Right cardiac atrium (tissue), 5 donors: Measurements from ENCODE around the gene NEK7. TPM values are rescaled to one million over a fixed set of nuclear protein-coding genes. Genes with fewer than 3 reads are reported as not detected.
"Not testable (repeated sequence)": the region's sequence is repeated elsewhere in the genome, so short reads cannot be mapped to it uniquely, and the experiment has no call there.

Experiments used
- ATAC-seq, 2 donors: fragments of 200-7000 bp; cut with Tn5 transposase; one replicate each; pipeline versions ENCODE4 v1.8.0 to v1.9.1; 2020; ENCODE audit warnings: moderate library complexity in 2 of 2, mild to moderate bottlenecking in 1 of 2
- DNase-seq, 3 donors: peaks; one replicate each; pipeline ENCODE4 v3.0.0-alpha.2; 2020
- H3K27ac ChIP-seq: one replicate; pipeline ENCODE4 v1.5.1; 2013; ENCODE audit warnings: mild to moderate bottlenecking, low read length, control low read depth, moderate library complexity
- H3K27me3 ChIP-seq: one replicate; pipeline ENCODE4 v1.6.1; 2013; ENCODE audit not compliant: control insufficient read depth, insufficient read depth
- H3K4me1 ChIP-seq: one replicate; pipeline ENCODE4 v1.6.1; 2013; ENCODE audit warnings: low read length; ENCODE audit not compliant: control insufficient read depth, insufficient read depth
- H3K4me3 ChIP-seq: one replicate; pipeline ENCODE4 v1.5.1; 2013; ENCODE audit warnings: low read length, control low read depth
- H3K9me3 ChIP-seq: one replicate; pipeline ENCODE4 v1.6.1; 2013; ENCODE audit warnings: low read length; ENCODE audit not compliant: control insufficient read depth
- WGBS: extraction: QIAGEN DNeasy Blood & Tissue Kit; methylation state at CpG from one replicate; pipeline ENCODE4 v1.1.7; 2013; 5-methylcytosine and 5-hydroxymethylcytosine counted together
- intact Hi-C, 4 donors: fragments of 100-400 bp; cut with DNase I; formaldehyde crosslinking; loops; one replicate each; pipeline versions ENCODE4 v1.11.0 to v1.14.0; 2022 to 2023
- polyA plus RNA-seq: library from polyadenylated mRNA; stranded (reverse); fragments of 200-250 nt; gene quantifications from one replicate; pipeline ENCODE4 v1.2.3, GENCODE V29; 2013
- total RNA-seq, 4 donors: library from RNA; stranded (reverse); fragmentation: NEBNext Ultra II Directional; extraction: Animal tissue kit (Norgen Biotek cat#: 25700); gene quantifications; one replicate each; pipeline ENCODE4 v1.2.1, GENCODE V29; 2021
- donor health status: healthy with polysubstance abuse.
- donor health status: DM: no; HTN: yes; CAD: no.
- donor health status: DM: no; HTN: no; CAD: no.
- donor health status: DM: no; HTN: yes; CAD: no; lungs with severe emphysema.
- donor health status: DM: yes; HTN: yes; CAD: no.

The NEK7 gene
- total and polyA plus RNA-seq, 5 donors, result 57.6 to 276 (median 173) TPM

DNA sequence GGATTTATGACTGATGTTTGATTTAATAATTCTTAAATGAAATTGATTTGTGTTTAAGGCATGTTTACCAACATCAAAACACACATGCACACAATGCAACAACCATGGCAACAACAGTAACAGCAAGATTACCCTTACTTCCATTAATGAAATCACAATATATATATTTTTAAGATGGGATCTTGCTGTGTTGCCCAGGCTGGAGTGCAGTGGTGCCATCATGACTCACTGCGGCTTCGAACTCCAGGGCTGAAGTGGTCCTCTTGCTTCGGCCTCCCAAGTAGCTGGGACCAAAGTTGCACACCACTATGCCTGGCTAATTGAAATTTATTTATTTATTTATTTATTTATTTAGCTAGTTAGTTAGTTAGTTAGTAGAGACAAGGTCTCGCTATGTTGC lies 27.7 kb downstream of the NEK7 start:
- Histone ChIP-seq H3K27ac (no peak overlapping the region), H3K27me3 (no peaks in the 10 kb centered on the region), H3K4me1 (peaks cover 23% of the 10 kb centered on the region), H3K9me3 (no peaks in the 10 kb centered on the region), H3K4me3 (no peak overlapping the region)
- no peak for DNase-seq
- 93% methylated on average over 4 of the region's 4 CpGs for WGBS
- intact Hi-C loops, result no loop called here
- ATAC-seq, result no peak

DNA sequence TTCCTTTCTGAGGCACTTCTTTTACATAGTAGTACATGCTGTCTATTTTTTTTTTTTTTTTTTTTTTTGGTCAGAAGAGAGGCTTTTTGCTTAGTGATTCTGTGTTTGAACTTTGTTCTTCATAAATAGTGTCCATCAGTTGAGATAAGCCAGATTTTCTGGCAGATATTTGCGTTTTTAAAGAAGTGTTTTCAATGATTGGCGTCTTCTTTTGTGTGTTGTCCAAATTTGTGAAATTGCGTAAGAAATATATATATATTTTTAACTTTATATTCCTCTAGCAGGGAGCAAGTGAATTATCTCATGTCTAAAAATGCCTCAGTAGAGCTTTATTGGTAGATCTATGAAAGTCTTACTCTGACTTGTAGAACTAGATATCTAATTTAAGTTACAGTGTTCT lies 28.3 kb downstream of the NEK7 start:
- no peak overlapping the region for H3K4me3 ChIP-seq
- no peaks in the 10 kb centered on the region for H3K27me3 ChIP-seq
- peaks cover 21% of the 10 kb centered on the region for H3K4me1 ChIP-seq
- DNase-seq (no peak), ATAC-seq (no peak)
- H3K9me3 ChIP-seq, result no peaks in the 10 kb centered on the region
- WGBS, result 61% methylated on average over 3 of the region's 3 CpGs
- intact Hi-C loops, result no loop called here
- no peak overlapping the region for H3K27ac ChIP-seq

DNA sequence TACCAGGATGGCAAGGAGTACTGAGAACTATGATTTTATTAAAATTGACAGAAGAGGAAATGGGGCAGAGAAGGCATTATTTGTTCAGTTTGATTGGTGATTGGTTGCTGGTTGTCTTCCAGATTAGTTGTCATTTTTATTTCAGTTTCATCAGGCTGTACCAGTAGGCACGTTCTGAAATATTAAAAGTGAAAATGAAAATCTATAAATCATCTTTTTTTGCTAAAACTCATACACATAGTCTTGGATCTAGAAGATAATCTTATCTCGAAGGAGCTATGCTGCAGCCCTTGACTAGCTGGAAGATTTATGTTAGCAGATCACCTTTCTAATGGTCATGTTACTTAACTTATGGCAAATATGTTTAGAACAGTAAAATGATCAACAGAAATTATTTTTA lies 29.0 kb downstream of the NEK7 start:
- H3K4me3 ChIP-seq, result no peak overlapping the region
- H3K9me3 ChIP-seq, result no peaks in the 10 kb centered on the region
- no peak overlapping the region for H3K27ac ChIP-seq
- ATAC-seq (no peak), DNase-seq (no peak)
- WGBS, result 53% methylated on average over 2 of the region's 2 CpGs
- intact Hi-C loops, result no loop called here
- H3K4me1 ChIP-seq, result peaks cover 19% of the 10 kb centered on the region
- no peaks in the 10 kb centered on the region for H3K27me3 ChIP-seq

DNA sequence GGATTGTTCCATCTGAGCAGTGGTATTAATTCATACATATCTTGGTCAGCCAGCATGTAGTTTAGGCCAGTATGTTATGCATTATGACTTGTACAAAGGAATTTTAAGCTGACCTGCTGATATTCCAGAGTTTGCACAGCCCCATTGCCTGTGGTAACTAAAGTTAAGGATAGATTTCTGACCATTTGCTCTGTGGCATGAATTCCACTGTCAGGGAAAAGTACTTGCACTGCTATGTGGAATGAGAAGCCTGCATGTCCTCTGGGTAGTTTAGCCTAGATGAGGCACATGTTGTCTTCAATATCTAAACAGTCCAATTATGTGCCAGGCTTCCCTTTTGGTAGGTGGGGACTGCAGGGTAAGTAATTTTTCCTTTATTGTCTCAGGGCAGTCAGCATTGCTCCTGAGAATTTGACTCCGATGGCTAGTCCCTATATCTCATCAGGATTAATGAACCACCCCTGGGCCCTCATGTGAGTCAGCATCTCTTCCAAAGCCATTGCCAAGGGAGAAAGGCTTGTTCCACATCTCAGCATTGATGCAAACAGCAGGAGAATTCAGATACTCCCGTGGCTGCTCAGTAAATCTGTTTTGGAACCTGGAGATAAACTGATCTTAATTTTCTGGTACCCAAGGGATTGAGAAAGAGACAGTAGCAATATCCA lies 30.2 kb downstream of the NEK7 start:
- Histone ChIP-seq H3K4me1 (peaks cover 19% of the 10 kb centered on the region), H3K27ac (no peak overlapping the region), H3K4me3 (no peak overlapping the region), H3K27me3 (no peaks in the 10 kb centered on the region), H3K9me3 (no peaks in the 10 kb centered on the region)
- peak in 1 of 2 donors; percentile 31 for ATAC-seq
- WGBS, result 88% methylated on average over 2 of the region's 2 CpGs
- no peak for DNase-seq
- intact Hi-C loops, result no loop called here

DNA sequence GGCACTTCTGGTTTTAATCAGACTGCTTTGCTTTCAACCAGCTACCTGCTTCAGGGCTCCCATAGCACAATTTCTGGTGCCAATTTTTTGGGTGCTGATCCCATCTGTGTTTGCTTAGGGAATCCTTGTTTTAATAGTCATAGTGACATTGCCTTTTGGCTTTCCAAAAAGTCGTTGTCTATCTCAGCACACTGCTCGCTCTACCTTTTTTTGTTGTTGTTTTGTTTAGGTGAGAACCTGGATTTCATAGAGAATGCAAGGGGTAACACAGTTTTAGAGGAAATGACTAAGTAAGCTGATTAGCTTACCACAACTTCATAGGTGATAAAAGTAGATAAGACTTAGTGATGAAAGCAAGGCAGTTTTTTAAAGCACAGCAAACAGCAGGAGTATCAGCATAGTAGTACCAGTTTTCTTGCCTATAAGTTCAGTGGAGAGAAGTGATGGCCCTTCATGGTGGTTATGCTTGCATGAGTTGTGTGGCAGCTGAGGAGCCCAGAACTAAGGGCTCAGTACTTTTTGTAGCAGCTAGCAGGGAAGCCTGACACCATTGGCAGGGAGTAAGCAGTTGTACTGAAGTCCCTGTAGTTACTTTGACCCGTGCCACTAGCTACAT lies 31.3 kb downstream of the NEK7 start:
- Histone ChIP-seq H3K4me3 (no peak overlapping the region), H3K27ac (no peak overlapping the region), H3K4me1 (peaks cover 18% of the 10 kb centered on the region), H3K9me3 (no peaks in the 10 kb centered on the region), H3K27me3 (no peaks in the 10 kb centered on the region)
- WGBS, result 67% methylated on average over 3 of the region's 3 CpGs
- ATAC-seq (peak; percentile 11 to 24), DNase-seq (no peak)
- intact Hi-C loops, result no loop called here

DNA sequence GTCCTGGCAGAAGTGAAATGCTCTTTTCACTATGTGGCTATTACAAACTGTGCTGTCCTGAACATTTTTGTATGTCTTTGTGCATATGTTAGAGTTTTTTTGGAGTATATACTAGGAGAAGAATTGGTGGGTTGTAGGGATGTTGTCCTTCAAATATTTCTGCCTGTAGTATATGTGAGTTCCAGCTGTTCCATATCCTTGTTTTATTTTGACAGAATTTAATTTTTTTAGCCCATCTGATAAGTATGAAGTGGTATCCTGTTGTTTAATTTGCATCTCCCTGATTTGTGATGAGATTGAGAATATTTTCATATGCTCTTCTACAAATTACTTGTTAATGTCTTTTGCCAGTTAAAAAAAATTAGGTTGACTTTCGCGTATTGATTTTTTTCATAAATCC lies 34.3 kb downstream of the NEK7 start:
- Histone ChIP-seq H3K4me1 (peaks cover 18% of the 10 kb centered on the region), H3K27me3 (no peaks in the 10 kb centered on the region), H3K27ac (no peak overlapping the region), H3K9me3 (no peaks in the 10 kb centered on the region), H3K4me3 (no peak overlapping the region)
- 94% methylated on average over 2 of the region's 2 CpGs for WGBS
- ATAC-seq (no peak), DNase-seq (no peak)
- intact Hi-C loops, result no loop called here

DNA sequence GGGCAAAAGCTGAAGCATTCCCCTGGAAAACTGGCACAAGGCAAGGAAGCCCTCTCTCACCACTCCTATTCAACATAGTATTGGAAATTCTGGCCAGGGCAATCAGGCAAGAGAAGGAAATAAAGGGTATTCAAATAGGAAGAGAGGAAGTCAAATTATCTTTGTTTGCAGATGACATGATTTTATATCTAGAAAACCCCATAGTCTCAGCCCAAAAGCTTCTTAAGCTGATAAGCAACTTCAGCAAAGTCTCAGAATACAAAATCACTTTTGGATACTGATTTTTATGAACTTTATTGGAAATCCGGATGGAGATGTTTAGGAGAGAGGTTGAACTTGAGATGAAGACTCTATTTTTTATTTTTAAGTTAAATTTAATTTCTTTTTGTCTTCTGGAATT lies 37.1 kb downstream of the NEK7 start:
- H3K27ac ChIP-seq, DNase-seq, H3K4me1 ChIP-seq, H3K9me3 ChIP-seq, intact Hi-C loops, ATAC-seq, H3K4me3 ChIP-seq, H3K27me3 ChIP-seq: not testable (repeated sequence)
- WGBS, result 95% methylated on average over 1 of the region's 1 CpG

DNA sequence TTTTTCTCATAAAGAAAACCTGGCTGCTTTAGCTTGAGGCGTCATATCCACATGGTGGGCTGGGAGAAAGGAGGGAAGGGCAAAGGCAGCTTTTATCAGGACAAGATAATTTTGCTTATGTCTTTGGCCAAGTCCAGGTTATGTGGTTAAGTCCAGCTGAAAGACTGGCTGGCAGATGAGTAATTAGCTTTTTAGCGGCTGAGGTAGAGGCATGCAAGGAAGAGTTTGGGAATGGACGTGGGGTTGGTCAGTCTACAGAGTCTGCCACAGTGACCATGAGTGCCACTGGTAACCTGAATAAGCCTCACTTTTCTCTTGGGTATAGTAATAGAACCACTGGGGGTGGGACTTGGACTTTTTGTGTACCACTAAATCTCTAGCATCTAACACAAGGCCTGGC lies 39.8 kb downstream of the NEK7 start:
- 76% methylated on average over 3 of the region's 3 CpGs for WGBS
- ATAC-seq (no peak), DNase-seq (no peak)
- H3K9me3 ChIP-seq, result no peaks in the 10 kb centered on the region
- no peaks in the 10 kb centered on the region for H3K27me3 ChIP-seq
- intact Hi-C loops, result no loop called here
- no peak overlapping the region for H3K27ac ChIP-seq
- peaks cover 5% of the 10 kb centered on the region for H3K4me1 ChIP-seq
- H3K4me3 ChIP-seq, result no peak overlapping the region

DNA sequence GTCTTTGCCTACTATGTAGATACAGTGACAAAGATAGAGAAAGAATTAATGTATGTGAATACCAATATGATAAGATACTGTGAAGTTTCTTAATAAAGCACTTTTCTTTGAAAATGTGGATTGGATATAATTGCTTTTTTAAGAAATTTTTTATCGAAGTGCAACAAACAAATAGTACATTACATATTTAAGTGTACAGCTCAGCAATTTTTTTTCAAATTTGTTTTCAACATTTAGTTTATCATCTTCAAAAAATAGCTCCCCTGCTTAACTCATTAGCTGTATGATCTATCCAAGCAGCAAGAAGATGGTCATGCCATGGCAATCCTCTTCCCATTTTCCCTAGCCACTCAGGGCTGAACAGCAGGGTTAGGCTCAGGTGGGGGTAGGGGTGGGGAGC lies 40.5 kb downstream of the NEK7 start:
- 94% methylated on average over 1 of the region's 1 CpG for WGBS
- H3K4me3 ChIP-seq, result no peak overlapping the region
- ATAC-seq (no peak), DNase-seq (no peak)
- H3K9me3 ChIP-seq, result no peaks in the 10 kb centered on the region
- intact Hi-C loops, result no loop called here
- no peaks in the 10 kb centered on the region for H3K27me3 ChIP-seq
- peaks cover 7% of the 10 kb centered on the region for H3K4me1 ChIP-seq
- H3K27ac ChIP-seq, result no peak overlapping the region

DNA sequence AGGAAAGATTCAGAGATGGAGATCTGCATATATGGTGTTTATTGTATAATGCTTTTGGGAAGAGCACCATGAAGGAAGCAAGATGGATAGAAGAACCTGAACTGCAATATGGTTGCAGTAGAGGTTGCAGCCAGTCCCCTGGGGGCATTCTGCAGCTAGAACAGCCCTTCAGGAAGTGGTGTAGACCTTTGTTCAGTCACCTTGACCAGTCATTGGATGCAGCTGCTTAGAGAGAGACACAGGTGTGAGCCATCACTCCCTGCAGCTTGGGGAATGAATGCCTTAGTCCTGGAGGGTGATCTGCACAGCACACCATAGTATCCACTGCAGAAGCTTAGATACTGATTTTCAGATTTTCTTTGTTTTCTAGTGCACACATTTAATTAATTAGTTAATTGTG lies 42.3 kb downstream of the NEK7 start:
- intact Hi-C loops, result no loop called here
- Histone ChIP-seq H3K4me1 (peaks cover 9% of the 10 kb centered on the region), H3K9me3 (no peaks in the 10 kb centered on the region), H3K4me3 (no peak overlapping the region), H3K27me3 (no peaks in the 10 kb centered on the region), H3K27ac (peak overlapping the region; percentile 42)
- DNase-seq (no peak), ATAC-seq (no peak)

DNA sequence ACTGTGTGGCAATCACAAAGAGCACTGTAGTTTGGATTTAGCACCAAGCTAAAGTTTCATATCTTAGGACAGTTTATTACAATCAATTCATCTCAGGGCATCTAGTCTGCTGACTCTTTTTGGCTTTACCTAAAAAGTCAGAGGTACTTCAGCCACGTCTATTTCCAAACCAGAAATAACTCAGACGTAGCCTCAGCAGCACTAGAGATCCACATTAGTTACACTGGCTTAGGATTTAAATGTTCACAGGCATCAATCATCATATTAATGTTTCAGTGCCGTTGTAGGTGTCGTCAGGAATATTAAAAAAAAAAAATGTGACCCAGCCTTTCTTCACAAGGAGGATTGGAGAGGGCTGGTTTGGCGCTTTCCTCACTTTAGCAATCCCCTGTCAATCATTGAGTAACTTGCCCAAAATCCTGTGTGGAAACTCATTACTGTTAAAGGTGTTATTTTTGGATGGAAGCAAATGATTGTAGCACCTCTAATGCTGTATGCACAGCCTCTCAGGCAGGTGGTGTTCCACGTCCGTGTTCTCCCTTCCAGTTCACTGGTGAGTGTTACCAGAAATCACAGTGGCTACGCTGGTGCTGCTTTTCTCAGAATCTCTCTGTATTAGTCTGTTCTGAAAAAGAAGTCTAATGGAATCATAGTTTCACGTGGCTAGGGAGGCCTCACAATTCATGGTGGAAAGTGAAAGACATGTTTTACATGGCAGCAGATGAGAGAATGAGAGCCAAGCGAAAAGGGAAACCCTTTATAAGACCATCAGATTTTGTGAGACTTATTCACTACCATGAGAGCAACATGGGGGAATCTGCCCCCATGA lies 45.4 kb downstream of the NEK7 start:
- peak overlapping the region; percentile 15 for H3K4me3 ChIP-seq
- no peaks in the 10 kb centered on the region for H3K27me3 ChIP-seq
- H3K27ac ChIP-seq, result peak overlapping the region; percentile 58
- no peaks in the 10 kb centered on the region for H3K9me3 ChIP-seq
- 73% methylated on average over 10 of the region's 10 CpGs for WGBS
- peak in 1 of 3 donors; percentile 32 for DNase-seq
- intact Hi-C loops, result loop anchor here in 1 of 4 donors (10.0 kb wide), 1 partner anchor 47 kb away; the partner anchor contains the start of gene NEK7
- ATAC-seq, result peak in 1 of 2 donors; percentile 22
- peaks cover 9% of the 10 kb centered on the region for H3K4me1 ChIP-seq
